ENCODE results near the gene CNOT6.

Gene CNOT6

GRCh38 chr5:180586204-180586603, 92.0 kb downstream of the CNOT6 start:
- DNase-seq, result no peak

- no peak for DNase-seq
Measured at GRCh38 chr5:180586870-180587269, 92.7 kb downstream of the CNOT6 start.

- DNase-seq, result no peak
Measured at GRCh38 chr5:180589771-180590542, 95.8 kb downstream of the CNOT6 start.

- no peak for DNase-seq
Measured at GRCh38 chr5:180590543-180591310, 96.5 kb downstream of the CNOT6 start.

- no peak for DNase-seq
Measured at GRCh38 chr5:180591311-180591887, 97.2 kb downstream of the CNOT6 start, which contains the start of gene SCGB3A1. Gene SCGB3A1, minus strand, starts transcription at chr5:180591499. Its CDS starts 37 bp downstream, at chr5:180591462.

- no peak for DNase-seq
Measured at GRCh38 chr5:180592176-180592575, 98.0 kb downstream of the CNOT6 start.

GRCh38 chr5:180593446-180594206, 99.4 kb downstream of the CNOT6 start:
- DNase-seq, result no peak

- no peak for DNase-seq
Measured at GRCh38 chr5:180594311-180595045, 100.3 kb downstream of the CNOT6 start.

- DNase-seq, result no peak
Measured at GRCh38 chr5:180595046-180595379, 100.8 kb downstream of the CNOT6 start.

- DNase-seq, result no peak
Measured at GRCh38 chr5:180595381-180596114, 101.4 kb downstream of the CNOT6 start.

- no peak for DNase-seq
Measured at GRCh38 chr5:180596115-180596667, 102.0 kb downstream of the CNOT6 start.

GRCh38 chr5:180596668-180597231, 102.6 kb downstream of the CNOT6 start:
- DNase-seq, result no peak

GRCh38 chr5:180598316-180598701, 104.1 kb downstream of the CNOT6 start:
- DNase-seq, result no peak

GRCh38 chr5:180598797-180599589, 104.8 kb downstream of the CNOT6 start:
- DNase-seq, result no peak

GRCh38 chr5:180599590-180599914, 105.4 kb downstream of the CNOT6 start:
- no peak for DNase-seq

- DNase-seq, result no peak
Measured at GRCh38 chr5:180599981-180600553, 105.9 kb downstream of the CNOT6 start.

- no peak for DNase-seq
Measured at GRCh38 chr5:180600554-180601041, 106.4 kb downstream of the CNOT6 start.

GRCh38 chr5:180601591-180602480, 107.7 kb downstream of the CNOT6 start:
- DNase-seq, result no peak
